AG04449 (cell line): ENCODE measurements around the gene WDR26.

Experiments used
- CTCF ChIA-PET: fragments of 350-600 bp; formaldehyde crosslinking; extraction: SDS; loops from one replicate; lab custom pipeline; 2021; ENCODE audit warnings: antibody characterized with exemption; lab: Yijun Ruan, JAX
- POLR2A ChIA-PET: fragments of 400-600, 350-600 bp; formaldehyde crosslinking; extraction: SDS; loops from one replicate; lab custom pipeline; 2020; ENCODE audit warnings: antibody characterized with exemption, inconsistent platforms; lab: Yijun Ruan, JAX
- DNase-seq: peaks from one replicate; pipeline ENCODE4 v3.0.0-alpha.2; 2010; ENCODE audit warnings: low read depth, low spot score
- H3K4me3 ChIP-seq: 2 replicates; pipeline ENCODE4 v1.5.1; 2011; ENCODE audit warnings: low read depth, mild to moderate bottlenecking, control low read depth, low read length
- TF ChIP-seq, protein P1 (sequence below): IDR thresholded peaks from one replicate; pipeline ENCODE4 v1.5.1; 2011; ENCODE audit warnings: mild to moderate bottlenecking, moderate library complexity, low read length, control low read depth, inconsistent platforms; ENCODE audit not compliant: insufficient read depth; ENCODE audit errors: missing control alignments

The WDR26 gene

GRCh38 chr1:224466154-224466553 is 31.6 kb upstream of the WDR26 start:
- CTCF ChIA-PET: interaction anchor here (1.9 to 2.8 kb wide), 2 partner anchors 9 to 386 kb away, joined by 5 to 24 read pairs; no protein-coding TSS in a partner anchor
- POLR2A ChIA-PET: no interaction called here
- TF ChIP-seq, protein P1, sequence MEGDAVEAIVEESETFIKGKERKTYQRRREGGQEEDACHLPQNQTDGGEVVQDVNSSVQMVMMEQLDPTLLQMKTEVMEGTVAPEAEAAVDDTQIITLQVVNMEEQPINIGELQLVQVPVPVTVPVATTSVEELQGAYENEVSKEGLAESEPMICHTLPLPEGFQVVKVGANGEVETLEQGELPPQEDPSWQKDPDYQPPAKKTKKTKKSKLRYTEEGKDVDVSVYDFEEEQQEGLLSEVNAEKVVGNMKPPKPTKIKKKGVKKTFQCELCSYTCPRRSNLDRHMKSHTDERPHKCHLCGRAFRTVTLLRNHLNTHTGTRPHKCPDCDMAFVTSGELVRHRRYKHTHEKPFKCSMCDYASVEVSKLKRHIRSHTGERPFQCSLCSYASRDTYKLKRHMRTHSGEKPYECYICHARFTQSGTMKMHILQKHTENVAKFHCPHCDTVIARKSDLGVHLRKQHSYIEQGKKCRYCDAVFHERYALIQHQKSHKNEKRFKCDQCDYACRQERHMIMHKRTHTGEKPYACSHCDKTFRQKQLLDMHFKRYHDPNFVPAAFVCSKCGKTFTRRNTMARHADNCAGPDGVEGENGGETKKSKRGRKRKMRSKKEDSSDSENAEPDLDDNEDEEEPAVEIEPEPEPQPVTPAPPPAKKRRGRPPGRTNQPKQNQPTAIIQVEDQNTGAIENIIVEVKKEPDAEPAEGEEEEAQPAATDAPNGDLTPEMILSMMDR: no peak
- no peak overlapping the region for H3K4me3 ChIP-seq
- DNase-seq: no peak

DNA sequence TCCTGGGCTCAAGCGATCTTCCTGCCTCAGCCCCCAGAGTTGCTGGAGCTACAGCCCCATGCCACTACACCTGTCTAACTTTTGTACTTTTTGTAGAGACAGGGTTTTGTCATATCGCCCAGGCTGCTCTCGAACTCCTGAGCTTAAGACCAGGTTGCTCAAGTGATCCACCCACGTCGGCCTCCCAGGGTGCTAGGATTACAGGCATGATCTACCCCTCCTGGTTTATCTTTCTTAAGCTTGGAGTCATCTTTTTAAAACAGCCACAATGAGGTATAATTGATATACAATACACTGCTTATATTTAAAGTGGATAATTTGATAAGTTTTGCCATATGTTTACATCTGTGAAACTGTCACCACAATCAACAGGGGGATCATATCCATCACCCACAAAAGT is 25.4 kb upstream of the WDR26 start:
- no peak overlapping the region for H3K4me3 ChIP-seq
- POLR2A ChIA-PET: no interaction called here
- no peak for DNase-seq
- CTCF ChIA-PET: interaction anchor here (0.6 to 4.9 kb wide), 12 partner anchors 9 to 761 kb away, joined by 3 to 48 read pairs (median 4); no protein-coding TSS in a partner anchor
- TF ChIP-seq, protein P1: no peak

GRCh38 chr1:224458996-224459395 is 24.4 kb upstream of the WDR26 start:
- POLR2A ChIA-PET: no interaction called here
- CTCF ChIA-PET: interaction anchor here (0.9 to 4.9 kb wide), 12 partner anchors 10 to 760 kb away, joined by 4 to 48 read pairs (median 6); no protein-coding TSS in a partner anchor
- no peak for DNase-seq
- TF ChIP-seq, protein P1: no peak
- H3K4me3 ChIP-seq: no peak overlapping the region

DNA sequence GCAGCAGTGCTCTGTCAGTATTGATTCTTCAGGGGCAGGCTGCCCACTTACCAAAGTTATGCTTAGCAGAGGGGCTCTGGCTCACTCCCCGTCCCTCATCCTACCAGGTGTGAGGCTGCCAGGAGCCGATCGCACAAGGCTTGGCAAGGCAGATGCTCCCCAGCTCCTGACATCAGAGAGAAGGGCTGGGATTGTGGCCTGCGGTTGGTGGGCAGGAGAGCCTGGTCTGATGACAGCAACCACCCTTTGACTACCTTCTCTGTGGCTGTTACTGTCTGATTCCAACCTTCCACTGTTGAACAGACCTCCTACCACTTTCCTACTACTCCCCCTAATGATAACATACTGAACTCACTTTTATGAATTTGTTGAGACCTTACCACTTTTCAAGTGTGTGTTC is 23.7 kb upstream of the WDR26 start:
- POLR2A ChIA-PET: no interaction called here
- no peak overlapping the region for H3K4me3 ChIP-seq
- CTCF ChIA-PET: interaction anchor here (0.7 to 4.9 kb wide), 23 partner anchors 8 to 759 kb away, joined by 3 to 48 read pairs (median 9); partner anchors contain the start of gene NVL
- DNase-seq: no peak
- TF ChIP-seq, protein P1: no peak

- TF ChIP-seq, protein P1: no peak
- POLR2A ChIA-PET: interaction anchor here (0.7 to 0.9 kb wide), 2 partner anchors 40 to 63 kb away, joined by 3 read pairs; no protein-coding TSS in a partner anchor
- H3K4me3 ChIP-seq: no peak overlapping the region
- CTCF ChIA-PET: interaction anchor here (0.7 to 4.9 kb wide), 36 partner anchors 9 to 759 kb away, joined by 3 to 48 read pairs (median 5); partner anchors contain the start of genes FBXO28 and NVL
- DNase-seq: no peak
Measured at GRCh38 chr1:224457782-224458144, 23.2 kb upstream of the WDR26 start.

DNA sequence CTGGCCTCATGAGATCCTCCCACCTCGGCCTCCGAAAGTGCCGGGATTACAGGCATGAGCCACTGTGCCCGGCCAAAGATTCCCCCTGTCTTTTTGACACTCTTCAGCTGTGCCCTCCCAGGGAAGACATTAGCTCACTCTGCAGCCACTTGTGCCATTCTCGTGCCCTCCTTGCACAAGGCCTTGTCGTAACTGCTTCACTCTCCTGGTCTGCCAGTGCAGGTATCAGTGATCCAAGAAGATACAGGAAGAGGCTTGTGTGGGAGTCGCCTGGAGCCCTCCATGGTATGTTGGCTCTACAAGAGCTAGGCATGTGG is 22.0 kb upstream of the WDR26 start:
- no peak overlapping the region for H3K4me3 ChIP-seq
- POLR2A ChIA-PET: interaction anchor here (1.3 kb wide), 1 partner anchor 22 kb away, joined by 5 read pairs; the partner anchor contains the start of gene WDR26
- TF ChIP-seq, protein P1: no peak
- DNase-seq: no peak
- CTCF ChIA-PET: interaction anchor here (0.7 to 4.9 kb wide), 29 partner anchors 9 to 758 kb away, joined by 3 to 48 read pairs (median 7); partner anchors contain the start of gene NVL
